HEK293T (cell line): ENCODE data around the gene RNF207.

Source experiments
- ELF4 ChIP-seq: fragments of 450-650 bp; IDR thresholded peaks from 2 replicates; pipeline ENCODE4 v1.6.1; 2017; ENCODE audit warnings: antibody characterized with exemption
- FOXK2 ChIP-seq: fragments of 450-650 bp; IDR thresholded peaks from 2 replicates; pipeline ENCODE4 v1.6.1; 2016; ENCODE audit warnings: mild to moderate bottlenecking
- SUZ12 ChIP-seq: fragments of 450-650 bp; IDR thresholded peaks from 2 replicates; pipeline ENCODE4 v1.6.1; 2016; ENCODE audit warnings: mild to moderate bottlenecking
- TARDBP ChIP-seq: fragments of 450-650 bp; IDR thresholded peaks from 2 replicates; pipeline ENCODE4 v1.6.1; 2016
- TF ChIP-seq, protein P1 (sequence below): fragments of 450-650 bp; IDR thresholded peaks from 2 replicates; pipeline ENCODE4 v1.6.1; 2016

DNA sequence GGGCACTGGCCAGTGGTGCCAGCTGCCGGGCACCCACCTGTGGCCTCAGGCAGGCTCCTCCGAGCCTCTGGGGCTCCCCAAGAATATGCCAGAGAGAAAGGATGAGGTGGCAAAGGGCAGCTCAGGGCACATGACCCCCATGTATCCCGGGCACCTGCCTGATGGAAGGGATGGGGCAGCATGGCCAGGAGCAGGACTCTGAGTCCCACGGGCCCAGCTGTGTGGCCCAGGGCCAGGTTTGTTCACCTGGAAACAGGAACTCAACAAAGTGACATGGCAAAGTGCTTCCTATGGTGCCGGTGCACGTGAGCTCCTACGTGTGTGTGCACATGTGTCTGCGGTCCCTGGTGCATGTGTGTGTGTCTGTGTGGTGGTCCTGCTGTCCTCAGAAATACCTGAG, 64.5 kb downstream of the RNF207 start:
- no peak for TF ChIP-seq SUZ12
- TF ChIP-seq FOXK2: no peak
- TF ChIP-seq, protein P1, sequence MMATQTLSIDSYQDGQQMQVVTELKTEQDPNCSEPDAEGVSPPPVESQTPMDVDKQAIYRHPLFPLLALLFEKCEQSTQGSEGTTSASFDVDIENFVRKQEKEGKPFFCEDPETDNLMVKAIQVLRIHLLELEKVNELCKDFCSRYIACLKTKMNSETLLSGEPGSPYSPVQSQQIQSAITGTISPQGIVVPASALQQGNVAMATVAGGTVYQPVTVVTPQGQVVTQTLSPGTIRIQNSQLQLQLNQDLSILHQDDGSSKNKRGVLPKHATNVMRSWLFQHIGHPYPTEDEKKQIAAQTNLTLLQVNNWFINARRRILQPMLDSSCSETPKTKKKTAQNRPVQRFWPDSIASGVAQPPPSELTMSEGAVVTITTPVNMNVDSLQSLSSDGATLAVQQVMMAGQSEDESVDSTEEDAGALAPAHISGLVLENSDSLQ: no peak
- TF ChIP-seq ELF4: no peak
- TF ChIP-seq TARDBP: no peak
